Inflammatory macrophage (primary cell): ENCODE measurements around the gene SMARCA5.

Source experiments
- DNase-seq, 2 donors: peaks; one replicate each; pipeline ENCODE4 v3.0.0-alpha.2; 2020 to 2022

Gene SMARCA5

DNA sequence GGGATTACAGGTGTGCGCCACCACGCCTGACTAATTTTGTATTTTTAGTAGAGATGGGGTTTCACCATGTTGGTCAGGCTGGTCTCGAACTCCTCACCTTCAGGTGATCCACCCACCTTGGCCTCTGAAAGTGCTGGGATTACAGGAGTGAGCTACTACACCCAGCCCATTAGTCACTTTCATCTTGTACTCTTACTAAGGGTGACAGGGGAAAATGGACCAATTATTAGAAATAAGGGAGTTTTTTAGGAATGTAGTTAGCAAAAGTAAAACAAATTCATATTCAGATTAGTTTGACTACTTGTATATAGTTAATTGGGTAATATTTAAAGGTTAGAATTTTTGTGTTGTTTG lies 26.1 kb downstream of the SMARCA5 start:
- DNase-seq, result no peak

DNA sequence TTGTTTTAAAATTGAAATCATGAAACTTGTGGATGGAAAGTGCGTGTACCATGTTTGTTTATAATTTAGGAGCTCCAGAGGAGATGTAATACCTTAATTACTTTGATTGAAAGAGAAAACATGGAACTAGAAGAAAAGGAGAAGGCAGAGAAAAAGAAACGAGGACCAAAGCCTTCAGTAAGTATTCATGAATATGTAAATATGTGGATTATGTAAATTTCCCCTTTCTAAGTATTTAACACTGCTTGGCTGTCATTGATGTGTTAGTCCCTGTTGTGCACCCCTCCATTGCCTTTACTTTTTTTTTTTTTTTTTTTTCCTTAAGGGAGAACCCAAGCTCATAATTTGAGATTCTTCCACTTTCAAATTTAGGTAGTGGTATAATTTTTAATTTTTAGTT lies 36.4 kb downstream of the SMARCA5 start:
- no peak for DNase-seq

DNA sequence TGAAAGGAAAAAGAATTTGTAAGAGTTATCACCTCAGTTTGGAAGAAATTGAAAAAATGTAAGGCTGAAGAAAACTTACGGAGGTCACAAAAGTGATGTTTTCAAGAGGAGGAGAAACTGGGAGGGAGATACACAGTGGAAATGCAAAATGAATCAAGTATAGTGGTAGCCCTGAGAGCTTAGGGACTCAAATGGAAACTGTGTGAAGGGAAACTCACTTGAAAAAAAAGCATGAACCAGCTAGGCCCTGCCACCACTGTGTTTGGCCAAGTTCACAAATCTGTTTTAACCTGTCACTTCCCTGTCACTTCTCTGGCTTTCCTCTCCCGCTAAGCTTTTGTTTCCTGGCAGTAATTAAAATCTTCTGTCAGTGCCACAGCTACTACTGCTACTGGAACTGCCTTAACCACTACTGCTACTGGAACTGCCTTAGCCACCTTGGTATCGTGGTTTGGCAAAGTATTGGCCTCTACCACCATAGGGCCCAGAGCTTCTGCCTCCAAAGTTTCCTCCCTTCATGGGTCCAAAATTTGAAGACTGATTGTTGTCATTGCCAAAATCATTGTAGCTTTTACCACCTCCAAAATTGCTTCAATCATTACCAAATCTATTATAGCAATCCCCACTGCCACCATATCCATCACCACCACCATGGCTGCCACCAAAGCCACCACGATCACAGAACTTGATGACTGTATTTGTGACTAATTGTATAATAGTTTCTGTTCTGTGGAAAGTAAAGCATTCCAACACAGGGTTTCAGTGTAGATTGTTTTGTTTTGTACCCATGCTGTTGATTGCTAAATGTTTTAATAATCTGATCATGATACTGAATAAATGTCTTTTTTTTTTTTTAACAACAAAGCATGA lies 41.5 kb downstream of the SMARCA5 start:
- no peak for DNase-seq

DNA sequence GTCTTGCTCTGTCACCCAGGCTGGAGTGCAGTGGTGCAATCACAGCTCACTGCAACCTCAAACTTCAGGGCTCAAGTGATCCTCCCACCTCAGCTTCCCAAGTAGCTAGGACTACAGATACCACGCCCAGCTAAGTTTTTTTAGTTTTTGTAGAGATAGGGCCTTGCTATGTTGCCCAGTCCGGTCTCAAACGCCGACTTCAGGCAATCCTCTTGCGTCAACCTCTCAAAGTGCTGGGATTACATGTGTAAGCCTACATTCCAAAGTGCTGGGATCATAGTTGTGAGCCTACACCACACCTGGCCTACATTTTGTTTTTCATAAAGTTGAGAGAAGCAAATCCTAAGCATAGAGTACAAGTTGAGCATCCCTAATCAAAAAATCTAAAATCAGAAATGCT lies 42.2 kb downstream of the SMARCA5 start:
- no peak for DNase-seq

DNA sequence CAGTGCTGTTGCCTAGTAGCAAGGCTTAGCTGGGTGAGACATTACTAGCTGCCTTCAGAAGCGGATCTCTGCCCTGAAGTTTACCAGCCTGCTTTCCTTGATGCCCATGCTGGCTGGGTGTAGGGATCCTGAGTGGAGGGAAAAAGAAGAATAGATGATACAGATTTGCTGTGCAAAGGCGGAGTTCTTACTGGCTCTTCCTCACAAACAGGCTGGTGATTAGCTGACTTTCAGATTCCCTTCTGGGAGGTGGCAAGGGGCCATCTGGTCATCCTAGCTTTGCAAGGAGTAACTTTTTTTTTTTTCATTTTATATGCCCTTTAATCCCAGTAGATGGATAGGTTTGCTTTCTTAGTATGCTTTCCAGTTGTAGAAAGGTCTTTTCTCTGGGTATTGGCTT lies 44.8 kb downstream of the SMARCA5 start:
- no peak for DNase-seq

DNA sequence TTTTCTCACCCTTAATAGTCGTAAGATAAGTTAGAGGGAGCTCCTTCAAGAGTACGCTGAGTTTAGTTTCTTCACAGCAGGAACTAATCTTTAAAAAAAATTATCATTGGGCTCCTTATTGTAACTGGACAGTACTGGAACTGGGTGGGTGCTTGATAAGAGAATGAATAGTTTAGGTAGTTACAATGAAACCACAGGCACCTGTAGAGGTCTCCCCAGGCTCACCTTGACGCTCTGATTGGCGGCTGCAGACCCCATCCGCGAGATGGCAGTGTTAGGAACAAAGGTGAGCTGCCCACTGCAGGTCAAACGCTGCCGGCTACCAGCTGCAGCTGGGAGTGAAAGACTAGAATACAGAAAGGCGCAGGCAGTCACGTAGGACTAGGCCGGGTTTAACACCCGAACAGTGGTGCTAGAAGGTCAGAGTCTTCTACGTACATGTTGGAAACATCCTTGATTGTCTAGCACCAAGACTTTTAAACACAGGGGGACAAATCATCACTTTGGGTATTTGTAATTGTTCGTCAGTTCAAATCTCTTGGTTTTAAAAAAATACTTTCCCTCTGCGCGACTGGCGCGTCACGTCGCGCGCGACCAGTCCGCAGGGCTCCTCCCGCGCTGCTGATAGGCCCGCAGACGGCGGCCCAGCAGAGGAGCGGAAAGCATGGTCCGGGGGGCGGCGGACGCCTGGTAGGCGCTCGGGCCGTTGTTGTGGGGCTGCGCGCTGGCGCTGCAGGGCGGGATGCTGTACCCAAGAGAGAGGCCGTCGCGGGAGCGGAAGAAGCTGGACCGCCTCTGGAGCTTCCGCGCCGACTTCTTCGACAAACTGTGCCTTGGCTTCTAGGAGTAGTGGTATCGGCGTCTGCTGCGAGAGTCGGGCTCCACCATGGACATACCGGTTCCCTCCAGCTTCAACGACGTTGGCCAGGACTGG lies 45.6 kb downstream of the SMARCA5 start:
- peak; percentile 14 to 30 for DNase-seq

DNA sequence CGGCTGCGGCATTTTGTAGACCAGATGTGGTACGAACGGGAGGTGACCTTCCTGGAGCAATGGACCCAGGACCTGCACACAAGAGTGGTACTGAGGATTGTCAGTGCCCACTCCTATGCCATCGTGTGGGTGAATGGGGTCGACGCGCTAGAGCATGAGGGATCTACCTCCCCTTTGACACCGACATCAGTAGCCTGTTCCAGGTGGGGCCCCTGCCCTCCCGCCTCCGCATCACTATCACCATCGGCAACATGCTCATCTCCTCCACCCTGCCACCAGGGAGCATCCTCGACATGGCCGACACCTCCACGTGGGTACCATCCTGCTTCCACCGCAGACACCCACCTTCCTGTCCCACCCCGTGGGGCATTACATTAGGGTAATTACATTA lies 46.2 kb downstream of the SMARCA5 start:
- no peak for DNase-seq

DNA sequence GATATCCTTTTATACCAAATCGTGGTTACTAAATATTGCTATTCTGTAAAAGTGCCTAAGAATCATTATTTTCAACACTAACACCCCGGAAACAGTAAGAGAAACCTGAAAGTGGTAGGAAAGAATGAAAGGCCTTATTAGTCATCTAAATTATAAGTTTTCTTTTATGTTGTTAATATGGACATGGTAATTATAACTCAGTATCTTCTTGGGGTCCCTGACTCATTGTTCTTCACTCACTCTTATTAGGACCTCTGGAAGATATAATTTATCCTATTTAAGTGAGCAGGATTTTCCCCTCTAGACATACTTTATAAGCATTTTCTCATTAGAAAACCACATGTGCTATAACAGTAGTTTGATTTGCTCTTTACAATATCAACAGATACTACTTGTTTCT lies 51.0 kb downstream of the SMARCA5 start:
- no peak for DNase-seq

DNA sequence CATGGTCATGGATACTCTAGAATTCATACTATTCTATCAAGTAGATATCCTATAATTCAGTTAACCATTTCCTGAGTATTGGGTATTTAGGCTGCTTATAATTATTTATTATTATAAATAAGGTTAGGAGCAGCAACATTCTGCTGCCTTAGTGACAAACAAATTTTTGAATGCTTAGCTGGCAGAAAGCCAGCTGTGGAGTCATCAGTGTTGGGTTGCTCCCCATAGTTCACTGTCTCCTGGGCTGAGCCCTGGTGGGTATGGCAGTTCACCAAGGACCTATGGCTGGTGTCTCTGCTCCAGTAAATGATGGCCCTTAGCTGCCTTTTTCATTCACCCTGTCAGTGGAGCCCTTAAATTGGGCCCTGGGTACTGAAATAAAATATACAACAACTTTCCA lies 61.8 kb downstream of the SMARCA5 start:
- DNase-seq, result no peak

DNA sequence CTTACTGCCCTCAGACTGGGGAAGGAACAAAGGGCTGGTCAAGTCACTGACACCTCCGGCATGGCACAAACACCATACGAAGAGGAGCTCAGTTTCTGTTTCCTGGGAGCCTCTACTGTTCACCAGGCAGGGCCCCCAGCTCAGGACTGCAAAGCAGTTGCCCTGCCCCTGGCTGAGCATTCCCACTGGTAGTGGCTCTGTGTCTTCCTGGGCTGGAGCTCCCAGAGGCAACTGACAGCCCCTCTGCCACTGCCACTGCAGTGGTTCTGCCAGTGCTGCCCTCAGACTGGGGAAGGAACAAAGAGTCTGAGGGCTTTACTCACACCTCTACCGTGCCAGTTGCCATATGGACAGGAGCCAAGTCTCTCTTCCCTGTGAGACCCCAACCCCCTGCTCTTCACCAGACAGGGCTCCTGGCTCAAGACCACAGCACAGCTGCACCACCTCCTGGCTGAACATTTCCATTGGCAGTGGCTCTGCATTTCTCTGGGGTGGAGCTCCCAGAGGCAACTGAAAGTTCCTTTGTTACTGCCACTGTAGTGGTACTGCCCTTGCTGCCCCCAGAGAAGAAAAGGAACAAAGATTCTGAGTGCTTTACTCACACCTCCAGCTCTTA lies 67.9 kb downstream of the SMARCA5 start:
- DNase-seq, result no peak

DNA sequence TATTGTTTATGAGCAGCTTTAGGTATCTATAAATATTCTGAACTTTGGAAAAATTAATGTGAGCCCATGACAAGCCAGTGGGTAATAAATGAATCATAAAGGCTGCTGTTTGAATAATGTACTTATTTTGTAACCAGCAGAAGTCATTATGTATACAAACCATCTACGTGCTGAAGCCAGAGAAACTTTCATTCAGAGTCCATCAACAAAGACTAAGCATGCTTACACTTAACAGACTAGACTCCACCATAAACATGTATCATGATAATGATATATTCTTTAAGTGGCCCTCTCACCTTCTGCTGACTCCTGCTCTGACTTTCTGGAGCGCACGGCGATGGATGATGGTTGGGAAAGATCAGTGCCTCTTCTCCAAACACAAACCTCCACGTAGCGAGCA lies 72.0 kb downstream of the SMARCA5 start:
- no peak for DNase-seq

DNA sequence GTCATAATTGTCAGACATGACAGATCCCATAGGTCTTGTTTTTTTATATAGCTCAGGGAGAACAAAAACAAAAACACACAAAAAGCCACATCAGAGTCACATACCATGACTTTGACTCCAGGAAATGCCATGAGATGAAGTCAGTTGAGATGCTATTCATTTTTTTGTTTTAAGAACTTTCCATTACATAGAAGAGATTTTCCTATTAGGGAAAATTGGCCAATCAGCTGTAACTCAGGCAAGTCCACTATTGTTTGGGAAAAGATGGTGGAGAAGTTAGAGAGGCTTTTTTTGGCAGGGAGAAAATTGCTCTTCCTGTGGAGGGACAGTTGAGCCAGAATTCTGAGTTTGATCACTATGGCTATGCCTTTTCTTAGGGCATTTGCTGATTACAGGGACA lies 72.6 kb downstream of the SMARCA5 start:
- no peak for DNase-seq

DNA sequence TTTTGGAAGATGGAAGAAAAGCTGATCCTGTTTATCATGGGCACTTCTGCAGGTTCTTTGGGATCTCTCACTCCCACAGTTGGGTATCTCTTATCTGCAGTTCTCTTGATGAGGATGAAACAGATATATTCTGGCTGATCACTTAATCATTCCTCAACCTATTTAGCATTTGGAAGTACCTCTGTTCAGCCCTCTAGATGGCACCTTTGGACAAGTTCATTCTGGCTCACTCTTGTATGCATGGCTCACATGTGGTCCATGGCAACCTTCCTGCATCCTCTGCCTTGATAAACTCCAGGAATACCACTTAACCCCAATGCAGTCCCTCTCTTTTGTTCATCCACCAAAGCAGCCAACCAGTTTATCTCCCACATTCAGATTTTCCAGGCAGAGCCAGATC lies 74.2 kb downstream of the SMARCA5 start:
- DNase-seq, result no peak

DNA sequence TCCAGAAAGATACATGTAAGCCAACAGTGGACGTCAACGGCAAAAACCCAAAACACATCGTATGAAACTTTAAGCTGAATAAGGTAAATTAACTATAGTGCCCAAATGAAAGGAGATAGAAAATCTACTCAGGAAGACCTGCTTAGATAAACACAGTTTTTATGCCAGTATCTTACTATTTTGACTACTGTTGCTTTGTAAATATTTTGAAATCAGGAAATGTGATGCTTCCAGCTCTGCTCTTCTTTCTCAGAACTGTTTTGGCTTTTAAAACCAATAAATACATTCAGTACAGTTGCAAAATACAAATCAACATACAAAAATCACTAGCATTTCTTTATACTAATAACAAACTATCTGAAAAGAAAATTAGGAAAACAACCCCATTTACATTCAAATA lies 83.8 kb downstream of the SMARCA5 start:
- DNase-seq, result no peak

DNA sequence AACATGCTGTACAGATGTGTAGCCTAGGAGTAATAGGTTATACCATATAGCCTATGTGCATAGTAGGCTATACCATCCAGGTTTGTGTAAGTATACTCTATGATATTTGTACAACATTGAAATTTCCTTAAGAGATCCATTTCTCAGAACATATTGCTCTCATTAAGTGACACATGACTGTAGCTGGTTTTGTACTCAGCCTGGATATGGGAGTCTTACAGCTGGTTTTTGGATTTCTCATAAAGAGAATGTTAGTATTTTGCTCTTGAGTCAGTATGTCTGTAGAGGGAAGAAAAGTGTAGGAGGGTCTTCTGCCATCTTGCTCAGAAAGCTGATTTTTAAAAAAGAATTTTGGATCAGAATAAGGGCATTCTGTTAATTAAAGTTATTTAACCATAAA lies 85.3 kb downstream of the SMARCA5 start:
- DNase-seq, result no peak

DNA sequence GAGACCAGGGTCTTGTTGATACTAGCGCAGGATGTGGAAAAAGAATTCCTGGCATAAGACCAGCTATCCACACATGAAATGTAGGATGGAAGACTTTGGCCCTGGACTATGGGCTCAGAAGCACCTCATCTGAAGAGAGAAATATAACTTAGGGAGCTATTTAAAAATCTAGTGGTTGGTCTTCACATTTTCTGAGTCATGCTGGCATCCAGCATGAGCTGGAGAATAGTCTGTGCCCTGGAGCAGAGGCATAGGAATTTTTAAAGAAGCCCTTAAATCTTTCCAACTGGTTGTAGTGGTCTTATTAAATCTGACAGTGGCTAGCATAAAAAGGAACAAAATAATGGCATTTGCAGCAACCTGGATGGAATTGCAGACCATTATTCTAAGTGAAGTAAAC lies 86.3 kb downstream of the SMARCA5 start:
- DNase-seq, result no peak

DNA sequence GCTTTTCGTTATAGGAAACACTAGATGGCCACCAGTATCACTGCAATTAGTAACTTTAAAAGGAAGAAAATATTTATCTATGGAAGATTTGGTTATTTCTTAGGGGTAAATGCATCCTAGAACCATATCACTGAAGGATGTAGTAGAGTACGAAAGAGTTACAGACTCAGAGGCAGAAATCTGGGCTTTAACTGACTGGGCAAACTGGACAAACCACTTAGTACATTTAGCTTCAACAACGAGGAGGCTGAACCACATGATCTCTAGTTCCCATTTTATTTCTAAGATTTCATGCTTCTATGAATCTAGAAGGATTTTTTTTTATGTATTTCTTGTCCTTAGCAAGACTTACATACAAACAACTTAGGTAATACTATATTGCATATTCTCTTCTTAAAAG lies 93.0 kb downstream of the SMARCA5 start:
- DNase-seq, result no peak
